Stimulated activated CD4-positive, alpha-beta T cell treated with anti-CD3 and anti-CD28 coated beads, Interleukin-1b, Interleukin-23, amount 100 ng/mL, for 48 hours (primary cell): ENCODE results near the gene SIAH2.
A peak's percentile ranks its signal among the peaks of the same experiment; 100 is the strongest.

ENCODE experiments used
- DNase-seq: peaks from one replicate; pipeline ENCODE4 v3.0.0-alpha.2; 2020

The SIAH2 gene

DNA sequence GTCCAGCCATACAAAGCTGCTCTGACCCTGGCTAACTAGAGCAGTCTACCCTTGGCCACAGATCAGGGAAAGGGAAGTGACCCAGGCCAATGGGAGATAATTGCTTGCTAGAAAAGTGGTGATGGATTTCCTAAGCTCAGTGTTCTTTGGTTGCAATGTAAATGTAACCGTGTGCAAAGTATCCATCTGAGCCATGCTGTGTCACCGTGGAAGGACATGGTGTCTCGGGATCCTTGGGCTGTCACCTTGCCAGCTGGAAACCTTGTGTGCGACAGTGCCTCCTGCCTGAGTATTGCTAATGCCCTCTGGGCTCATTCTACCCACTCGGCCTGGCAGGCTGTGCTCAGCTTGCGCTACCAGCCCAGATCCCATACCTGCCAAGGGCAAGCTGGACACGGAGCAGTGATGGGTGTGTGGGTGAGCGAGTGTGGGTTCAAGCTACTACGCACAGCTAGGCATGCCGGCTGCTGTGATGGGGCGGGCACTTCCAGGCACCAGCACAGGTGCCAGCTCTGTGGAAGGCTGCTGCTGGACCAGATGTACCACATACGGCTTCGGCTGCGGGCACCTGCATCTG is 10.7 kb upstream of the SIAH2 start:
- DNase-seq = no peak

DNA sequence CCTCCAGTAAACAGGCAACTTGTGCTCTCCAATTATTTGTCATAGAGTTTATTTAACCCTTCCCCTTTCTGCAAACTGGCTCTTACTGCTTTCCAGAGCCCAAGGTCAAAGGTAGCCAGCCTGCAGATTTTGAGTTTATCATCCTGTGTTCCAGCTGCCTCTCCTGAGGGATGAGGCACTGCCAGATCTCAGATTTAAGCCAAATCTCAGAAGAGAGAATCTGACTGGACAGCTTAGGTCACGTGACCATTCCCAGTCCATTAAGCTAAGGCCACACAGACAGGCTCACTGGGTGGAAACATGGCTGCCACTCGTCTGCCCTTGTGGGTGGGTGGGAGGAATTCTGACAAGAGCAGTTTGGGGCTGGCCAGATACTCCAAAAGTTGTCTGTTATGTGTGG is 8.6 kb upstream of the SIAH2 start:
- no peak for DNase-seq

DNA sequence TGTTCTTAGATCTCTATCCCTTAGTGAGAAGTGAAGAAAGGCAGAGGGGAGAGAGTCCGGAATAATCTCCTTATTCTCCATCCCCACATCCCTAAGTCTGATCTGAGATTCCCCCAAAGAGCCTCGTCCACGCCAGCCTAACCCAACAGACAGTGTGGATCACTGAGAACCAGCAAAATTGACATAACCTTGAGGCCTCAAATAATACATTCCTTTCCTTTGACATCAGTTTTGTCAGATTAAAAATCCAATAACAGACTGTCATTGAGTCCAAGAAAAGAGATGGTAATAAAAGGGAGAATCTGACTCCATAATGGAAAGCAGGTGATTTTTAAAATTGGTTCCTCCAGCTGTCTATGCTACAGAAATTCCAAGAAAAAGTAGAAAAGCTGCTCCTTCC is 7.7 kb upstream of the SIAH2 start:
- no peak for DNase-seq

DNA sequence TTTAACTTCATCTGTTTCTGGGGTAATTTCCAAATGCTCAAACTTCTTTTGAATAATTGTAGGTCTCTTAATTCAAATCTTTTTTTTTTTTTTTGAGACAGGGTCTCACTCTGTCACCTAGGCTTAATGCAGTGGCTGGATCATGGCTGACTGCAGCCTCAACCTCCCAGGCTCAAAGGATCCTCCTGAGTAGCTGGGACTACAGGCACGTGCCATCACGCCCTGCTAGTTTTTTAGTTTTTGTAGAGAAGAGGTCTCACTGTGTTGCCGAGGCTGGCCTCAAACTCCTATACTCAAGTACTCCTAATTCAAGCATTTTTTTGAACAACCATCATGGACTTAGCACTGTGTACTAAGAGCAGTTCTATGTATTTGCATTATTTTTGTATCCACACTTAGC is 3.8 kb upstream of the SIAH2 start:
- DNase-seq = no peak

DNA sequence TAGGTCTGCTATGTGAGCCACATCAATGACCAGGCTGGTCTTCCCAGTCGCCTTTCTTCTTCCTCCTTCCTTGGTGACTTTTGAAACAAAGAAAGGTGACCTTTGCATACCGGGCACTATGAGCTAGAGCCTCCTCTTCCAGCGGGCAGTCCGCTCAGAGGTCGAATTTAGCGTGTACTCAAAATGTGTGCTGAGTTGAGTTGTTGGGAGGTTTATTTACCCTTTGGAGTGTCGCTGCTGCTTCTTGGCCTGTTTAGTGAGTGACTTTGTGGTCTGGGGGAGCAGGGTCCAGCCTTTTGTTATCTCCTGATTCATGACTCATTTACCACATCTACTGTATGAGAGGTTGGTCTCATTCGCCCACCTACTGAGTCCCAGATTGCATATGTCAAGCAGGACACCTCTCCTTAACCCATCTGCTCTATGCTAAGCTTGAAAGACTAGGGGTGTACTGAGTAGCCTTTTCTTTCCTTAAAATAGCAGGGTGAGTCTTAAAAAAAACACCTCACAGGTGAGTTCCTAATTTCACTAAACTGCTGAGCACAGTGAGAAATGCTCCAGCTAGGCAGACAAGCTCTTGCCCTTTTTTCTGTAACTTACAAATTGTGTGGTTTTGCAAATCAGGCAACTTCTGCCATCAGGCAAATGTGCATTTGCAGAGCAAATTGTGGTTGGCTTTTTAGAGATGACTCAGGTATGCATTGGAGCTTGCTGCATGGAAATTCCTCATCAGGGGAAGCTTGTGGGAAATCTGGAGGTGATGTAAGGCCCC is 3.2 kb upstream of the SIAH2 start:
- peak; percentile 32 for DNase-seq

DNA sequence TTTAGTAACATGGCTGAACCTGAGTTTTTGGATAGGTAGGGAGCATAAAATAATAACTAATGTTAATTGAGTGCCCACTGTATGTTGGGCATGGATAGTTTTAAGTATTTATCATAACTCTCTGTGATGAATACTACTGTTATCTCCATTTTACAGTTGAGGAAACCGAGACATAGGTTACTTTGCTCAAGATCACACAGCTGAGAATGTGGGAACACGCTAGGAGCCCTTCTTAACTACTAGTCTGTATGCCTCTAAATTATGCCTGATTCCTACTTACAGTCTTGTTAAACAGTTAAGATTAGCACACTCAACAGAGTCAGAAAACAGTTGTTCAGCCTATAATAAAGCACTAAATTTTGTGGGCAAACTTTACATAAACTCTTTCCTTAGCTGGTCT is 2.0 kb upstream of the SIAH2 start:
- no peak for DNase-seq

DNA sequence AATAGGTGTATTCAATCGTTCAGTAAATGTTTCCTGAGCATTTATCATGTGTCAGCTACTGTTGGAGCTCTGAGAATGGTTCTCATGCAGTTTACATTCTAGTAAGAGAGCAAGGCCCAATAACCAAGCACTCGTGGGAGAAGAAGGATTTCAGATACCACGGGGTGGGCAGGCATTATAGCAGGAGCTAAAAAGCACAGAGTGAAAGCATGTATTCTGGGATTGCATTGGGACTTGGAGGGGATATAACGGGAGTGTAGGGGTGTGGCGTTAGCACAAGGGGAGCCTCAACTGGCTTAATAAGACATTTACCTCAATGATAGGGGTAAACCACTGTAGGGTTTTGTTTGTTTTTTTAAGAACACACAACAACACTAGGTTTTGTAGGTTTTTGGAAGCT is 1.6 kb upstream of the SIAH2 start:
- no peak for DNase-seq

DNA sequence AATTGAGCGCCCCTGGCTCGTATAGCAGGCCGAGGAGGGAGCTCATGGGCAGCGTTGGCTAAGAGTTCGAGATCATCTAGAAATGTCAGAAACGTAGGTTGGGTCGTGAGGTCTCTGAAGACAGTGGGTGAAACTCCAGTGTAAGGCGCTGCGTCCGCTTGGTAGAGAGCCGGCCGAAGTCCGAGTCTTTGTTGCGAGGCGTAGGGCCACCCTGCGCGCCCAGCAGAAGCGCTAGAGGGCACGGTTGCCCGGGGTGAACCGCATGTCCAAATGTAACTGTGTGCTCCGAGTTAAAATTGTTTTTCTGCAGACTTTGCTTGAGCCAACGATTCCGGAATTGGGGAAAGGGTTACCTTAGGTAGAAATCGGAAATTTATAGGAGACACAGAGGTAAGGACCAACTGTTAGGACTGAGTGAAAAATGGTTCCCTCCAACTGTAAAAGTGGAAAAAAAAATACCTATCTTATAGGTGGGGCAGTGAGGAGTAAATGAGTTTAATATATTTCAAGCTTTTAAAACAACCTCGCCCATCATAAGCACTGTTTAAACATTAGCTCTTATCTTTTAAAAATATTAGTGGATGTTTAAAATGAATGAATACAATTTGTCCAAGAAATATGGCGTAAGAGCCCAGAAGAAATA is 993 bp upstream of the SIAH2 start:
- DNase-seq = no peak

DNA sequence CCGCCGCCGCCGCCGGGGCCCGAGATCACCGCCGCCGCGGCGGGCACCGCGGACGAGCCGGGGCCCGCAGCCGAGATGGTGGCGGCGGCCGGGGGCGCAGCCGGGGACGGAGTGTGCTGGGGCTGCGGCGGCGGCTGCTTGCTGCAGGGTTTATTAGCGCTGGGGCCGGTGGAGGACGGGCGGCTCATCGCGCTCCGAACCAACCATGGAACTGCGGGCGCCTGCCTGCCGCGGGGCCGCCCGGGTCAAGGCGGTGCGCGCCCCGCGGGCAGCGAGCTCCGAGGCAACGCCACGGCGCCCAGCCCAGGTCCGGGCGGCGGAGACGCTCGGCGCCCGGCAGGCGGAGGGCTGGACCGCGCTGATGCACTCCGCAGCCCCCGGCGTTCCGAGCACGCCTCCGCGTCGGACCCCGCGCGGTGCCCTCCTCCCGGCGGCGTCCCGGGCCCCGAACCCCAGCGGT is 277 bp downstream of the SIAH2 start:
- DNase-seq = no peak

DNA sequence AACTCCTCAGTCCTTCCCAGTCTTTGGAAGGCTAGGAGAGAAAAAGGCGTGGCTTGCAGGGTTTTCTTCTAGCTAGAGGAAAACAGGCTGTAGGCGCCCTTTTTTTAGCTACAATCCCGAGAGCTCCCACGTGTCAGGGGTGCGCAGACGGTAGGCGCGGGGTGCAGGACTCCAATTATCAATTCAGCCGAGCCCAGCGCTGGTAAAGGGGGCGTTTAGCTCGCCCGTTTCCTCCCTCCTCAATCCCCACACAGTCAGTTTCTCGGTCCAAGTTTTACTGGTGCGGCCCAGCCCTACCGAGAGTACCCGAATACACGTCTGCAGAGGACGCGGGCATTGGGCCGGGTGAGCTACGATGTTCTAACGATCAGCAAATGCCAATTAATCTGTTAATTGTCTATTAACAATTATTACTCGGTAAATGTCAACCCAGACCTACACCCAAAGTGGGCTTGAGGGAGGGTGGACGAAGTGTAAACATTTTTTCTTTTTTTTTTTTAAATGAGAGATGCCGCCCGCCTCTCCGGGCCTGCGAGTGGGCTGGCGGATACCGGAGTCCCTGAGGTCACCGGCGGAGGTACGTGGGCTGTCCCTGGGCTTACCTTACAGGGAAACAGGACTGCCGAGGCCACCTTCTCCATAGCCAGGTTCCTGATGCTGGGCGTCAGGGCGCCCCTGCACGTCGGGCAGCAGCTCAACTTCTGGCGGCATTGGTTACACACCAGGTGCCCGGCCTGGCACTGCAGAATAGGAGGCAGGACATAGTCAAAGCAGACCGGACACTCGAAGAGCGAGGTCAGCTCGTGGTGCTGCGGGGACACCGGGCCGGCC is 923 bp downstream of the SIAH2 start:
- DNase-seq = peak; percentile 44

DNA sequence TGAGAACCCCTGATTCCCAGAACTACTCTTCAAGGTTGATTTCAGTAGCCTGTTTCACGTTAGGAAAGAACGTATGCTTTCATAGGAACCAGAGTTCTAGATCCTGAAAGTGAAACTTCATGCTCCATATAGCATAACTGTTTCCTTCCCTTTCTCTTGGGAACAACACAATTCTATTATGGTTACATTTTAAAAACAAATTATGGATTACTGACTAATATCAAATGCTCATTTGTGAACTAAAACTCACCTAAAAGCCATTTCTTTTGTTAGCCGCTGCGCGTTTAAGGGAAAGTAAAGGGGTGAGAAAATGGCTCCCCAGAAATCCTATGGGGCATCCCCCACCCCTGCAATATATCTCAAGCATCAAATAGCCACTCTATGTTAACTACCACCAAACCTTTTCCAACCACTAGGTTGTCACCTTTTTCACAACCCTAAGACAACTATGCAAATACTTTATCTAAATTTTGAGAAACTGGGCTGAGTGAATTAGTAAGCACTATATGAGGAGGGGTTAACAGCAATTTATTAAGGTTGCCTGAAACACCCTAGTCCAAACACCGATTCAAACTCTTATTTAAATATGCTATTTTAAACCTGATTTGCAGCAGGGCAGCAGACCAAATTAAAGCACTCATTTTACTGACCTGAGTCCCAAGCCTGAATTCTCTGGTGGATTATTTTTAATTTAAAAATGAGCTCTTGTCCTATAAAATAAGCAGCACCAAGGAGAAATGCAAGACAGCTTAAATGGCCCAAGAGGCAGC is 2.4 kb downstream of the SIAH2 start:
- DNase-seq = peak; percentile 70

DNA sequence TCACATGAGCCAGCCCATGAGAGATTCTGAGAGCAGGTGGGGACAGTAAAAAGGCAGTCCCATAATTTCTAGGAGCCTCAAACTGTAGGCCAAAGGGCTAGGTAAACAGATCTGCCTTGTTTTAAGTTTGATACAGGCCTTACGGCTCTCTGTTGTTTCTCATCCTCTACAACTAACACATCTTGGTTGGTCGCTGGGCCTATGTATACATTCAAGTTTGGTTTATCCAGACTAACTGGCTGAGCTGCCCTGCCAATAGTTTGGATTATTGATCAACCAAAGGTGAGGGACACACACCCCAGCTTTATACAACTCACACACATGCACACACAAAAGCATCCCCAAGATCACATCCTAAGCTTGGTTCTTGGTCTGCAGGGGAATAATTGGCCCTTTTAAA is 3.0 kb downstream of the SIAH2 start:
- DNase-seq = no peak

DNA sequence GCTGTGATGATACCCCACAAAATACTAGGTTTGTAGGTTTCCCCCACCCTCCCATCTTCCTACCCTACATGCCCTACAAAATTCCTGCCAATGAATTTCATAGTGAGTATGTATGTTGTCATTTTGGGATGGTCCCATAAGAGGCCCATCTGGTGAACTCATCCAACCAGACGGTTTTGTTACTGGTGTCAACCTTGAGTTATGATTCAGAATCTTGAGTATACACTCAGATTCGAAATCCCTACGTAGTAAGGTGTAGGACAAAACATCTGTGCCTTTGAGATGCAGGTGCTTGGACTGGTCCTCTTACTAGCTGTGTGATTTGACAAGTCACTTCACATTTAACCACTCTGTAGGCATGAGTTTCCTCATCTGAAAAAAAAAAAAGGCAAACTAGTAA is 3.6 kb downstream of the SIAH2 start:
- peak; percentile 35 for DNase-seq

DNA sequence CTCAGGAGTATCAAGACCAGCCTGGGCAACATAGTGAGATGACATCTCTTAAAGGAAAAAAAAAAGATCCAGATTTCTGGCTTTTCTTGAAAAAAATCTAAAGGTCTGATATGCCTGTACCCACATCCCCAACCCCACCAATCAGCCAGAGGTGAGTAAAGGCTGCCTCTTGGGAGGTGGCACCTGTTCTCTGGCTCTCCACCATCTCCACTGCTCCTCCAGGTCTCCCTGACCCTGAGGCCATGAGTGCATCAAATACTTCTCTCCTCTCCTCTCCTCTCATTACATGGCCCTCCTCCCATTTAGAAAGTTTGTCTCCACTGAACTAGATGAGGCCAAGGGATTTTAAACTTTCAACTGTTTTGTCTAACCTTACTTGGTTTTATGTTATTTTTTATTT is 5.2 kb downstream of the SIAH2 start:
- DNase-seq = no peak

DNA sequence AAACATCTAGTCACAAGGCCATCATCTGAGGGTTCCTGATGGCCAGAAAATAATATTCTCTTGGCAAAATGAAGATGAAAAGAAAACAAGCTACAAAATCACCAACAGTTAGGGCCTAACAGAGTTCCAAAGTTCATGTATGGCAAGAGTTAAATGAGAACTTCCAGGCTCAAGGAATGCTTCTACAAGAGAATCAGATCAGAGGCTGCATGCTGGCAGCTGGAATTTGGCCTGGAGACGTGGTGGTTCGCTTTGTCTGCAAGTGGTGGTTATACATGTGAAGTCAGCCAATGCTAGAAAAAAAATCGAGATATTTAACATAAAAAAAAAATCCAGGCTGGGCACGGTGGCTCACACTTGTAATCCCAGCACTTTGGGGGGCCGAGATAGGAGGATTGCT is 5.6 kb downstream of the SIAH2 start:
- DNase-seq = no peak

DNA sequence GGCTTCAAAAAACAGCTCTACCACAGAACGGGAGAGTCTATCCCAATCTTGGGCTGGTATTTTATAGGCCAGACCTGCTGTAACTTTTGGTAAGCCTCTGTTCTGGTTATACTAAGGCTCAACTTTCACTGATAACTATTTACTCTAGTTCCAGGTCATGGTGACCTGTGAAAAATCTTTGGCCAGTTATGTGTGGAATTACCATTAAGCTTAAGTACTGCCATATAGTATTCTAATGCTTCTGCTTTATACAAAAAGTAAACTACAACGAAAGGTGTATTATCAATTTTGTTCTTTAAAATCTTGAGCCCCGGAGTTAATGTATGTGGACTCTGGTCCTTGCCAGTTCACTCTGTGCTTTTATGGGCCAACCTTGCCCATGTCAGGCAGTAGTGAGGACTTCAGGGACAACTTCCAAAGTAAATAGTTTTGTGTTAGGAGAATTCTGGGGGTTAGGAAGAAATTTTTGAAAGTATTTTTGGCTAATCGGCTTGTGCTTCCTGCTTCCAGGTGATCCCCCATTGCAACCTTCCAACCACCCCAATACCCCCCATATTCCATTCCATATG is 6.4 kb downstream of the SIAH2 start:
- no peak for DNase-seq

DNA sequence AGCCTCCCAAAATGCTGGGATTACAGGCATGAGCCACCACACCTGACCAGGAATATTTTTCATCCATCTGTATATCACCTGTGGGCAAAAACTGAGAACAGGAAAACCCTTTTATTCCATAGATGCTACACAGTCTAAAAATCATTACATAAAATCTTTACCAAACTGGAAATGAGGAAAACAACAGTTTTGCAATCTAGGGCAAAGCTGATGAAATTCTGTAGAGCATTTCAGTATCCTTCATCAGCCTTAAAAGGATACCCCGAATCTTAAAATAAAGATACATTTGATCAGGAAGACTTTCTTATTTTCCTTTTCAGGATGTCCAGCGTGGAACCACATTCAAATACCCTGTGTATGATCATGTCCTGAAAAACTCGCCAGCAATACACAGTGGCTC is 7.1 kb downstream of the SIAH2 start:
- DNase-seq = no peak

DNA sequence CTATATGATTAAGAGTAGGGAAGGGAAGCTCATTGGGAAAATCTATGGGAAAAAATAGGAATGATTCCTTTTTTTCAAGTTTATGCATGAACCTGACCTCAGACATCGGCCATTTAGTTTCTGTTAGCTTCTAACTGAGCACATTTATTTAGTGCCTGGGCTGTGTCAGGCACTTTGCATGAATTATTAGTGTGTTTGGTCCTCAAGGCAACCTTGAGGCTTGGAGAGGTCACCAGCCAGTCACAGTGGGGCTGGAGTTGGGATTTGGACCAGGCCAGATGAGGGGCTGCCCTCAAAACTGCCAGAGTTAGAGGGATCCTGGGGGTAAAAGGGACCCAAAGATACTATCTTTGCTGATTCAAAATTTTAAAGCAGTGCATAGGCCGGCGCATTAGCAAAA is 8.1 kb downstream of the SIAH2 start:
- no peak for DNase-seq

DNA sequence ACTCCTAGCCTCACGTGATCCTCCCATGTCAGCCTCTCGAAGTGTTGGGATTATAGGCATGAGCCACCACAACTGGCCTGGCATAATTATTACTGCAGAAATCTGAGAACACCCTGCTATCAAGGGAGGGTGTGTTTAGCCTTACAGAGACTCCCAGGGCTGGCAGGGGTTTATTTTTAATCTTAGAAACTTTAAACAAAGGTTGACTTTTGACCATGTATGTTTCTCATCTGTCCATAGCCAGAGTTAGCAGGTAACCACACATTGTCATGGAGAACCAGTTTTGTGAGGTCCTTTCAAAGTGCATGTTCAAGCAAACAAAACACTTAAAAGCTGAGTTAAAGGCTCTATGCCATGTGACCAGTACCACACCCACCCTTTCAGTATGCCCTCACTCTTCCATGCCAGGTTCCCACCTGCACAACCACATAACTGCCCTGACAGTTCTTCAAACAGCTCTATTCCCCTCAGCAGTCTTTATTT is 11.1 kb downstream of the SIAH2 start:
- no peak for DNase-seq

DNA sequence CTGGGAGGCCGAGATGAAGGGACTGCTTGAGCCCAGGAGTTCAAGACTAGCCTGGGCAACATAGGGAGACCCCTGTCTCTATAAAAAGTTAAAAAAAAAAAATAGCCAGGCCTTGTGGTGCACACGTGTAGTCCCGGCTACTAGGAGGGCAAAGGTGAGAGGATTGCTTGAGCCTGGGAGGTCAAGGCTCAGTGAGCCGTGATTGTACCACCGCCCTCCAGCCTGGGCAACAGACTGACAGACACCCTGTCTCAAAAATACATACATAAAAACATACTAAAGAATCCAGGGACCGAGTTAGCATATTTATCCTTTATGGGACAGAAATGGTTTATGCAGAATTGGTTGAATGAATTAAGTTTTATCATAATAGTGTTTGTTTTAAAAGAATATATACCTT is 13.7 kb downstream of the SIAH2 start:
- DNase-seq = no peak

DNA sequence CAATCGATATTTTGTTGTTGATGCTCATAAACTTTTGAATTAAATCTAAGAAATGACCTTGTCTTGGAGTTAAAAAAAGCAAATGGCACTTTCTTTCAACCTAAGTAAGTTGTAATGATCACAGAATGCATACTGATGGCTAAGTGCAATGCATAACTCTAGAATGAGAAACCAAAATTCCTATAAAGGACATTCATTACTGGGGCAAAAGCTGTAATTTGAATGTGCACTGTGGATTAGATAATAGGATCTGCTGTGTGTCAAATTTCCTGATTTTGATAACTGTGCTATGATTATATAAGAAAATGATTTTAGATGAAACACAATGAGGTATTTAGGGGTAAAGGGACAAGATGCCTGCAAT is 14.3 kb downstream of the SIAH2 start:
- DNase-seq = no peak
